VCaP (cell line): Measurements from ENCODE around the gene HMGXB3.

Experiments used
- H3K27ac ChIP-seq: fragments of 450-650 bp; 2 replicates; pipeline ENCODE4 v1.5.1; 2017
- CTCF ChIP-seq: fragments of 450-650 bp; conservative IDR thresholded peaks from 2 replicates; pipeline ENCODE4 v1.5.1; 2017; ENCODE audit warnings: mild to moderate bottlenecking, moderate library complexity

HMGXB3 gene

GRCh38 chr5:149959406-149960236, 40.9 kb upstream of the HMGXB3 start:
- H3K27ac ChIP-seq, result peak overlapping the region; percentile 89
- peak; percentile 53 for TF ChIP-seq CTCF

- H3K27ac ChIP-seq, result peak within 1 kb of the TSS; percentile 89
- no peak for TF ChIP-seq CTCF
These were observed 40.0 kb upstream of the HMGXB3 start, which contains the start of gene SLC26A2 for GRCh38 chr5:149960272-149961185. Gene SLC26A2, plus strand, starts transcription at chr5:149960758. Its CDS starts 16,895 bp downstream, at chr5:149977653.

GRCh38 chr5:149961186-149961685, 39.3 kb upstream of the HMGXB3 start:
- no peak for TF ChIP-seq CTCF
- peak overlapping the region; percentile 89 for H3K27ac ChIP-seq

- TF ChIP-seq CTCF, result peak; percentile 79
These were observed 38.6 kb upstream of the HMGXB3 start for GRCh38 chr5:149961957-149962409.

GRCh38 chr5:149962601-149963300, 37.8 kb upstream of the HMGXB3 start:
- H3K27ac ChIP-seq, result no peak overlapping the region
- no peak for TF ChIP-seq CTCF

More at GRCh38 chr5:149961957-149962409, 38.6 kb upstream of the HMGXB3 start:
- H3K27ac ChIP-seq, result no peak overlapping the region

GRCh38 chr5:149963729-149964128, 36.8 kb upstream of the HMGXB3 start:
- TF ChIP-seq CTCF, result no peak
- H3K27ac ChIP-seq, result no peak overlapping the region
